GM19023 (cell line): ENCODE data around the gene CFAP97D1.
"Not testable (repeated sequence)": the region's sequence is repeated elsewhere in the genome, so short reads cannot be mapped to it uniquely, and the experiment has no call there.

Experiments used
- ATAC-seq: cut with Tn5 transposase; IDR thresholded peaks from one replicate; pipeline ENCODE4 v1.9.1; 2021; ENCODE audit warnings: mild to moderate bottlenecking, moderate library complexity; ENCODE audit not compliant: unreplicated experiment

CFAP97D1 gene

GRCh38 chr17:43791589-43791988, 11.4 kb downstream of the CFAP97D1 start:
- no peak for ATAC-seq

- not testable (repeated sequence) for ATAC-seq
Measured at GRCh38 chr17:43792668-43793067, 12.4 kb downstream of the CFAP97D1 start.

GRCh38 chr17:43798024-43798423, 17.8 kb downstream of the CFAP97D1 start:
- not testable (repeated sequence) for ATAC-seq

- ATAC-seq: no peak
Measured at GRCh38 chr17:43799047-43799446, 18.8 kb downstream of the CFAP97D1 start.

GRCh38 chr17:43800736-43801135, 20.5 kb downstream of the CFAP97D1 start:
- no peak for ATAC-seq

- ATAC-seq: no peak
Measured at GRCh38 chr17:43801844-43802243, 21.6 kb downstream of the CFAP97D1 start.

- ATAC-seq: no peak
Measured at GRCh38 chr17:43803758-43804157, 23.5 kb downstream of the CFAP97D1 start.

GRCh38 chr17:43805117-43805516, 24.9 kb downstream of the CFAP97D1 start:
- no peak for ATAC-seq

GRCh38 chr17:43808076-43808475, 27.8 kb downstream of the CFAP97D1 start:
- ATAC-seq: no peak

GRCh38 chr17:43809121-43809520, 28.9 kb downstream of the CFAP97D1 start:
- ATAC-seq: no peak

GRCh38 chr17:43810226-43810715, 30.0 kb downstream of the CFAP97D1 start:
- no peak for ATAC-seq

GRCh38 chr17:43810823-43811222, 30.6 kb downstream of the CFAP97D1 start:
- ATAC-seq: no peak

GRCh38 chr17:43812396-43813265, 32.4 kb downstream of the CFAP97D1 start:
- ATAC-seq: no peak

- no peak for ATAC-seq
Measured at GRCh38 chr17:43813386-43813785, 33.2 kb downstream of the CFAP97D1 start.

- no peak for ATAC-seq
Measured at GRCh38 chr17:43814026-43814425, 33.8 kb downstream of the CFAP97D1 start.

GRCh38 chr17:43814714-43815113, 34.5 kb downstream of the CFAP97D1 start:
- ATAC-seq: no peak

GRCh38 chr17:43816336-43817320, 36.4 kb downstream of the CFAP97D1 start:
- no peak for ATAC-seq

- ATAC-seq: no peak
Measured at GRCh38 chr17:43817826-43818225, 37.6 kb downstream of the CFAP97D1 start.

- no peak for ATAC-seq
Measured at GRCh38 chr17:43818966-43819365, 38.7 kb downstream of the CFAP97D1 start.

GRCh38 chr17:43820759-43821158, 40.5 kb downstream of the CFAP97D1 start:
- no peak for ATAC-seq

- ATAC-seq: no peak
Measured at GRCh38 chr17:43822570-43823190, 42.4 kb downstream of the CFAP97D1 start.
